Stimulated activated naive CD8-positive, alpha-beta T cell treated with anti-CD3 and anti-CD28 coated beads, Interleukin-15, amount 100 ng/mL, for 72 hours (primary cell): Measurements from ENCODE around the gene ORC3.

Source experiments
- ATAC-seq: fragments of 150-1000 bp; cut with Tn5 transposase; 2 replicates; pipeline ENCODE4 v1.10.0; 2021; ENCODE audit warnings: mild to moderate bottlenecking, moderate library complexity
- DNase-seq, 2 donors: peaks; one replicate each; pipeline ENCODE4 v3.0.0; 2021 to 2022
- H3K27ac Mint-ChIP-seq, 2 donors: one replicate each; pipeline ENCODE4 v1.8.0; 2022; ENCODE audit warnings: mild to moderate bottlenecking in 2 of 2, mixed read lengths in 2 of 2, moderate library complexity in 2 of 2
- H3K27me3 Mint-ChIP-seq: one replicate; pipeline ENCODE4 v1.8.0; 2022; ENCODE audit warnings: mixed read lengths
- H3K4me1 Mint-ChIP-seq: one replicate; pipeline ENCODE4 v1.8.0; 2022; ENCODE audit warnings: mild to moderate bottlenecking, mixed read lengths
- H3K4me3 Mint-ChIP-seq, 2 donors: one replicate each; pipeline ENCODE4 v1.8.0; 2022; ENCODE audit warnings: mild to moderate bottlenecking in 2 of 2, mixed read lengths in 2 of 2, moderate library complexity in 1 of 2
- H3K9me3 Mint-ChIP-seq, 2 donors: one replicate each; pipeline ENCODE4 v1.8.0; 2022; ENCODE audit warnings: mixed read lengths in 2 of 2

ORC3 gene

GRCh38 chr6:87589693-87590416 lies at the start of gene ORC3, which contains the start of gene RARS2:
ORC3 (plus strand) TSS chr6:87590135; CDS start chr6:87590169, 34 bp downstream.
RARS2 (minus strand) TSS chr6:87589987; CDS start chr6:87589957, 30 bp downstream.
- peak within 1 kb of the TSS; percentile 88 to 96 for H3K27ac Mint-ChIP-seq

GRCh38 chr6:87540539-87540938 lies 49.4 kb upstream of the ORC3 start:
- no peaks in the 10 kb centered on the region for H3K9me3 Mint-ChIP-seq
- no peaks in the 10 kb centered on the region for H3K4me1 Mint-ChIP-seq
- H3K4me3 Mint-ChIP-seq = no peak overlapping the region
- no peaks in the 10 kb centered on the region for H3K27me3 Mint-ChIP-seq
- no peak for DNase-seq
- peak overlapping the region in 1 of 2 donors; percentile 13 for H3K27ac Mint-ChIP-seq
- ATAC-seq = no peak

More at GRCh38 chr6:87589693-87590416, at the start of gene ORC3, which contains the start of gene RARS2:
- ATAC-seq = peak; percentile 100
- Mint-ChIP-seq H3K4me1 (peaks cover 63% of the 10 kb centered on the region), H3K27me3 (no peaks in the 10 kb centered on the region), H3K9me3 (no peaks in the 10 kb centered on the region), H3K4me3 (peak within 1 kb of the TSS; percentile 85 to 96)
- DNase-seq = peak; percentile 90 to 95

- H3K4me1 Mint-ChIP-seq = no peaks in the 10 kb centered on the region
- no peaks in the 10 kb centered on the region for H3K27me3 Mint-ChIP-seq
- H3K4me3 Mint-ChIP-seq = no peak overlapping the region
- H3K27ac Mint-ChIP-seq = no peak overlapping the region
- DNase-seq = no peak
- H3K9me3 Mint-ChIP-seq = no peaks in the 10 kb centered on the region
- ATAC-seq = no peak
Observed at GRCh38 chr6:87541041-87541440, 48.9 kb upstream of the ORC3 start.

GRCh38 chr6:87541744-87542143 lies 48.2 kb upstream of the ORC3 start:
- Mint-ChIP-seq H3K4me1 (no peaks in the 10 kb centered on the region), H3K27me3 (no peaks in the 10 kb centered on the region), H3K9me3 (no peaks in the 10 kb centered on the region), H3K27ac (no peak overlapping the region), H3K4me3 (no peak overlapping the region)
- DNase-seq = no peak
- no peak for ATAC-seq

- DNase-seq (no peak), ATAC-seq (no peak)
- Mint-ChIP-seq H3K4me1 (no peaks in the 10 kb centered on the region), H3K27me3 (no peaks in the 10 kb centered on the region), H3K27ac (no peak overlapping the region), H3K9me3 (no peaks in the 10 kb centered on the region), H3K4me3 (no peak overlapping the region)
Observed at GRCh38 chr6:87543696-87544473, 46.0 kb upstream of the ORC3 start.

GRCh38 chr6:87544474-87544735 lies 45.5 kb upstream of the ORC3 start:
- Mint-ChIP-seq H3K9me3 (no peaks in the 10 kb centered on the region), H3K27me3 (no peaks in the 10 kb centered on the region), H3K4me3 (no peak overlapping the region), H3K27ac (no peak overlapping the region), H3K4me1 (no peaks in the 10 kb centered on the region)
- no peak for ATAC-seq
- DNase-seq = no peak

- Mint-ChIP-seq H3K4me1 (peaks cover 5% of the 10 kb centered on the region), H3K4me3 (no peak overlapping the region), H3K27ac (no peak overlapping the region), H3K27me3 (no peaks in the 10 kb centered on the region), H3K9me3 (no peaks in the 10 kb centered on the region)
- DNase-seq = no peak
- no peak for ATAC-seq
Observed at GRCh38 chr6:87551799-87552198, 38.1 kb upstream of the ORC3 start.

- Mint-ChIP-seq H3K27me3 (no peaks in the 10 kb centered on the region), H3K4me3 (no peak overlapping the region), H3K27ac (no peak overlapping the region), H3K4me1 (peaks cover 5% of the 10 kb centered on the region), H3K9me3 (no peaks in the 10 kb centered on the region)
- ATAC-seq (no peak), DNase-seq (no peak)
Observed at GRCh38 chr6:87553159-87553765, 36.7 kb upstream of the ORC3 start.

GRCh38 chr6:87555506-87555905 lies 34.4 kb upstream of the ORC3 start:
- no peaks in the 10 kb centered on the region for H3K9me3 Mint-ChIP-seq
- H3K27me3 Mint-ChIP-seq = no peaks in the 10 kb centered on the region
- no peak for DNase-seq
- H3K4me3 Mint-ChIP-seq = no peak overlapping the region
- no peak overlapping the region for H3K27ac Mint-ChIP-seq
- H3K4me1 Mint-ChIP-seq = peaks cover 5% of the 10 kb centered on the region
- no peak for ATAC-seq

GRCh38 chr6:87558446-87558845 lies 31.5 kb upstream of the ORC3 start:
- H3K4me1 Mint-ChIP-seq = no peaks in the 10 kb centered on the region
- no peak overlapping the region for H3K4me3 Mint-ChIP-seq
- H3K9me3 Mint-ChIP-seq = no peaks in the 10 kb centered on the region
- no peak for DNase-seq
- ATAC-seq = no peak
- no peaks in the 10 kb centered on the region for H3K27me3 Mint-ChIP-seq
- no peak overlapping the region for H3K27ac Mint-ChIP-seq

GRCh38 chr6:87561017-87561416 lies 28.9 kb upstream of the ORC3 start:
- Mint-ChIP-seq H3K27ac (no peak overlapping the region), H3K4me3 (no peak overlapping the region)
- DNase-seq = no peak

GRCh38 chr6:87572021-87572420 lies 17.9 kb upstream of the ORC3 start:
- Mint-ChIP-seq H3K27me3 (no peaks in the 10 kb centered on the region), H3K4me1 (peaks cover 34% of the 10 kb centered on the region), H3K4me3 (no peak overlapping the region), H3K9me3 (peaks cover 7 to 10% of the 10 kb centered on the region in 2 donors), H3K27ac (no peak overlapping the region)
- ATAC-seq = no peak
- no peak for DNase-seq

More at GRCh38 chr6:87561017-87561416, 28.9 kb upstream of the ORC3 start:
- ATAC-seq = no peak
- H3K27me3 Mint-ChIP-seq = no peaks in the 10 kb centered on the region
- no peaks in the 10 kb centered on the region for H3K9me3 Mint-ChIP-seq
- no peaks in the 10 kb centered on the region for H3K4me1 Mint-ChIP-seq

GRCh38 chr6:87572883-87573282 lies 17.1 kb upstream of the ORC3 start:
- DNase-seq = no peak
- Mint-ChIP-seq H3K9me3 (peaks cover 7 to 10% of the 10 kb centered on the region in 2 donors), H3K4me3 (peak overlapping the region in 1 of 2 donors; percentile 17), H3K27me3 (no peaks in the 10 kb centered on the region), H3K27ac (peak overlapping the region in 1 of 2 donors; percentile 63), H3K4me1 (peaks cover 34% of the 10 kb centered on the region)
- ATAC-seq = no peak

GRCh38 chr6:87573307-87574024 lies 16.5 kb upstream of the ORC3 start:
- Mint-ChIP-seq H3K4me3 (no peak overlapping the region), H3K4me1 (peaks cover 34% of the 10 kb centered on the region), H3K27ac (no peak overlapping the region), H3K9me3 (peaks cover 7 to 10% of the 10 kb centered on the region in 2 donors), H3K27me3 (no peaks in the 10 kb centered on the region)
- ATAC-seq (no peak), DNase-seq (no peak)

GRCh38 chr6:87574237-87574804 lies 15.6 kb upstream of the ORC3 start:
- H3K4me3 Mint-ChIP-seq = no peak overlapping the region
- ATAC-seq (no peak), DNase-seq (no peak)
- H3K27me3 Mint-ChIP-seq = no peaks in the 10 kb centered on the region
- H3K9me3 Mint-ChIP-seq = peaks cover 7 to 10% of the 10 kb centered on the region in 2 donors
- peaks cover 34% of the 10 kb centered on the region for H3K4me1 Mint-ChIP-seq
- H3K27ac Mint-ChIP-seq = no peak overlapping the region
